ENCODE measurements around the gene AHCY. TPM values are rescaled to one million over a fixed set of nuclear protein-coding genes. Genes with fewer than 3 reads are reported as not detected.

The AHCY gene
- total RNA-seq, result 45.7 TPM

DNA sequence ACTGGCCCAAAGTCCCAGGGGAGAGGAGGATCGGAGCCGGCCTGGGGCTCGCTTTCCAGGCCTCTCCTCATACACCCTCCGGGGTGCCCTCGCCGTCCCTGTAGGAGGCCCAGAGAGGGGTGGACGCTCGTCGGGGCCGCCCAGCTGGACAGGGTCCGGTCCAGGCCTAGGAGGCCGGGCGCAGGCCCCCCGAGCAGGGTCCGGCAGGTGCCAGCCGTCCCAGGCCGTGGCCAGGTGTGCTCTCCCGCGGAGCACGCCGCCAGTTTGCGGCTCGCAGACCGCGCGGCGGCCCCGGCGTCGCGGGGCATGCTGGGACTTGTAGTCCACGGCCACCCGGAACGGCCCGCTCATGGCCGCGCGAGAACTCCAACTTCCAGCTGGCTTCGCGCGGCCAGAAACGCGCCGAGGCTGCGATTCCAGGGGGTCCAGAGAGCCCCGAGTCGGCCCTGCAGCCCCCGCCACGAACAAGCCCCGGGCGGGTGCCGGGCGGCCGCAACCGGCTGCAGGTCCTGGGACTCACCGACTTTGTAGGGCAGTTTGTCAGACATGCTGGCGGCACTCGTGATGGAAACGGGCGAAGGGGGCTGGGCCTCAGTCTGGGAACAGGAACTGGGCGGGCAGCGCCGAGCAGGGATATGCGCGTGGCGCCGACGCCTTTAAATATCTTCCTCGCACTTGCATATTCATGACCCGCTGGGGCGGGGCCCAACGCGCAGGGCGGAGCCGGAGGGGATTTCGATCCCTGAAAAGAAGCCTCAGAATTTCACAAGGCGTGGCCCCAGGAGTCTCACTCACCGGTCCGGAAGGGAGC, at the start of gene AHCY:
Gene AHCY, minus strand, starts transcription at position 633 of the 811 bp plus-strand sequence. Its CDS starts 85 bp downstream, at position 548.

GRCh38 chr20:34240693-34241615, 62.2 kb downstream of the AHCY start, which contains the start of gene ASIP:
Gene ASIP (plus strand): TSS chr20:34241423. CDS start chr20:34260375, 18,952 bp downstream.

Small RNAs within 50 kb of the gene (small RNA-seq; reads per million reads assigned to genes)
- not detected for gene AL356299.1 (ENCODE audit: low replicate concordance)

Other genes with a start within 250 kb of the AHCY start
- gene EIF2S2, start 191.1 kb downstream of the AHCY start, total RNA-seq, result 37.9 TPM
- not detected for gene ASIP, start 61.9 kb downstream of the AHCY start, total RNA-seq
- 78.3 TPM for gene ITCH, start 59.9 kb upstream of the AHCY start, total RNA-seq
- gene DYNLRB1, start 213.1 kb upstream of the AHCY start, total RNA-seq, result 59.5 TPM

All from parietal lobe (tissue), 2 donors.